COR-L47 (cell line): Measurements from ENCODE around the gene UBL7.
"Not testable (repeated sequence)": the region's sequence is repeated elsewhere in the genome, so short reads cannot be mapped to it uniquely, and the experiment has no call there.

ENCODE experiments used
- DNase-seq: peaks from one replicate; lab custom pipeline; 2025; lab: John Stamatoyannopoulos, UW

UBL7 gene

GRCh38 chr15:74463634-74464033 lies 2.7 kb upstream of the UBL7 start:
- DNase-seq, result no peak

DNA sequence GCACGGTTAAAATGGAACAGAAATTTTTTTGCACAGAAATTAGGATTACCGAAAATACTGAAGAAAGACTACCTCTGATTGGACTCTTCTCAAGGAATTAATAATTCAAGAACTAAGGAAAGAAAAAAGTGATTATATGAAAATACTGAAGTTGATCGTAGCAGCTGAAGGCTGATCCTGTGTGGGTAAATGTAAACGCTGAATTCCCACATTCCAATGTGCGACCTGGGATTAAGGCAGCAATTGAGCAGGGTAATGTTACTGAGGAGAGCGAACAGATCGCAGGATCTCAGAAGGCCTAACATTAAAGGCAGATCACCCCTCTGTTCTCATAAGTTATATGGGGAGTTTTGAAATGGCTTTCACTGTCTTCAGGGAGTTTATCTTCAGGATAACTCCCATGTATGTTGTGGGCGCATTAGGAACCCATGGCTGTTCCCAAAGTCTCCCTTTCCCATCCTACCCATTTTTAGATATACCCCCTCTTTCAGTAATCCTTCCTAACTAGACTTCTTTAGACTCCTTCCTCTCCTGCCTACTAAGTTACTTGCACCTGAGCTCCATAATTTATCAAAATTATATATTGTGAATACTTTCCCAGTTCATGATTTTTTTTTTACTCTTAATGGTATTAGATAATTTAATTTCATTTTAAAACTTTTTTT lies 1.0 kb upstream of the UBL7 start:
- DNase-seq, result no peak

DNA sequence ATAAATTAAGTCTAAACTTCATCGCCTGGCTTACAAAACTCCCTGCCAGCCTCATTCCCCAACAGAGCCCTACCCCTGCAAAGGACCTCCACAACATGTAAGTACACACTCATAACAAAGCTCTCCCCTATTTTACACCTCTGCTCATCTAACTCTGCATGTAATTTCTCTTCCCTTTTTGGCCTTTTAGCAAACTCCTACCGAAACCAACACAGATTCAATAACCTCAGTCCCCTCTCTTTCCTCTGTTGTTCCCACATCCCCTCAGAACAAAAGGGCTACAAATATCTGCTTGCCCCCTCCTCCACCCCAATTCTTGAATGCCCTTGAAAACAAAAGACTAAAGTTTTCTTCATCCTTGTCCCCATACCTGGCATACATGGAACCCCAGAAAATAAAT lies 662 bp downstream of the UBL7 start:
- DNase-seq, result no peak

GRCh38 chr15:74459798-74460197 lies 1.2 kb downstream of the UBL7 start:
- DNase-seq, result not testable (repeated sequence)

- no peak for DNase-seq
Measured at GRCh38 chr15:74458473-74458872, 2.5 kb downstream of the UBL7 start.

GRCh38 chr15:74457036-74457435 lies 3.9 kb downstream of the UBL7 start:
- not testable (repeated sequence) for DNase-seq

DNA sequence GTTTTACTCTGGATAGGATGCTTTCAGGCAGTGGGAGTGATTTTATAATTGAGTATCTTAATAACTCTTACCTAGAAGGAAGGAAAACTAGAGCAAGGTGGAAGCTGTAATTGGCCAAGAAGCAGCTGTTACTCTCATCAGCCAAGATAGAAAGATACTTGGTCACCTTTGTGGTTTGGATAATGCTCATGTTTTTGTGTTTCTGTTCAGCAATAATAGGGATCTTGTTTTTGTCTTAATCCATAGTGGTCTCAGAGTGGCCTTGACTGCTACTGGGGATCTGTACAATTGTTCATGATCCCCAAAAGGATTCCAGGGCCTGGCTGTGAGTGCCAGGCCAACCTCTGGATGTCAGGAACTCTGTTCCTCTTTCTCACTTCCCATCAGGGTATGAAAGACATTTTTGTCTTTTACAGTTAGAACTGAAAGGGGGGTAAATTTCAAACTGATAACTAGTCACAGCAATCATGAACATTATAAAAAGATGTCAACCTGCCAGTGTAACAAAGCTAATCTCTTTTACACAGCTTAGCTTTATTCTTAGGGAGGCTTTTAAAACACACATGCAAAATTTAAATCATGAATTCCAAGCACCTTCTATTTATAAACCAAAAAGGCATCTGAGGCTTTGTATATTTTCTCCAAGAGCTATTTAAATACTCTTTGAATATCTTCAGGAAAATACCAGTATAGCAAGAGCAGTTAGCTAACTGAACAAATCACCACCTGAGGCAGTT lies 6.0 kb downstream of the UBL7 start:
- DNase-seq, result no peak

DNA sequence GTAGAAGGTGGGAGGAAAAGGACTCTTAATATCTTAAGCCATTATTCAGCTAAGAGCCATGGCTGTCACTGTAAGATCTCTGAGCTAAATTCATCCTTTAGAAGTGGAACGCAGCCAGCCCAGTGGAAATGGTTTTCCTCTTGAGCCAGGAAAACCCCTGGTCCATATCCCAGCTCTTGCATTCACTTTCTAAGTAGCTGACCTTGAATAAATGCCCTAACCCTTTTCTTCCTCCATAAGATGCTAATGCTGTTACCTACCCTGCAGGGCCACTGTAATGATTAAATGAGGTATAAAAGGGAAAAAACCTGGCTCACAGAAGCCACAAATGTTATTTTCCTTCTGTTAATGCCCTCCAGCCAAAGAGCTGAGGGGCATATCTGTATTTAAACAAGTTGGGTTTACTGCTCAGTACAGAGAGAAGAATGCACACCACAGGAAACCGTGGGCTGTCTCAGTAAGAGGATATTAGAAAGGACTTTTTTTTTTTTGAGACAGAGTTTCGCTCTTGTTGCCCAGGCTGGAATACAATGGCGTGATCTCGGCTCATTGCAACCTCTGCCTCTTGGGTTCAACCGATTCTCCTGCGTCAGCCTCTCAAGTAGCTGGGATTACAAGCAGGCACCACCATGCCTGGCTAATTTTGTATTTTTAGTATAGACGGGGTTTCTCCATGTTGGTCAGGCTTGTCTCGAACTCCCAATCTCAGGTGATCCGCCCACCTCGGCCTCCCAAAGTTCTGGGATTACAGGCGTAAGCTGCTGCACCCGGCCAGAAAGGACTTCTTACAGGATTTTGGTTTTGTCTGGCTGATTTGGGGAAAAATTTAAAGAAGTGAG lies 6.8 kb downstream of the UBL7 start:
- no peak for DNase-seq

GRCh38 chr15:74451861-74452835 lies 8.8 kb downstream of the UBL7 start:
- DNase-seq, result no peak

DNA sequence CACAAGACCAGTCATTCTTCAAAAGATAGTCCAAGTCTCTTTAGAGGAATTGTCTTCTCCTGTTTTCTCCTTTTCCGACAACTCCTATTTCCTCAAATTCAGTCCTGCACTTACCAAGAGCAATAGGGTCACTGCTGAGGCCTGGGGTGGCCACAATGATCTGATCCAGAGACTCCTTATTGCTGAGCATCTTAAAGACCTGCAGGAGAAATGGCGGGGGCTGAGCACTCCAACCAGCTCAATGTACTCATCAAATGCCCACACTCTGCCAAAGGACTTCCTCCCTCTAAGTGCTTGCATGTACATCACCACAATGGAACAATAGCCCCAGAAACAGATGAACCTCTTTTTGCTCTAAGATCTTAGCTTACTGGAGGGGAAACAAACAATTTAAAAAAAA lies 9.6 kb downstream of the UBL7 start:
- DNase-seq, result no peak

GRCh38 chr15:74449643-74450205 lies 11.2 kb downstream of the UBL7 start:
- no peak for DNase-seq

DNA sequence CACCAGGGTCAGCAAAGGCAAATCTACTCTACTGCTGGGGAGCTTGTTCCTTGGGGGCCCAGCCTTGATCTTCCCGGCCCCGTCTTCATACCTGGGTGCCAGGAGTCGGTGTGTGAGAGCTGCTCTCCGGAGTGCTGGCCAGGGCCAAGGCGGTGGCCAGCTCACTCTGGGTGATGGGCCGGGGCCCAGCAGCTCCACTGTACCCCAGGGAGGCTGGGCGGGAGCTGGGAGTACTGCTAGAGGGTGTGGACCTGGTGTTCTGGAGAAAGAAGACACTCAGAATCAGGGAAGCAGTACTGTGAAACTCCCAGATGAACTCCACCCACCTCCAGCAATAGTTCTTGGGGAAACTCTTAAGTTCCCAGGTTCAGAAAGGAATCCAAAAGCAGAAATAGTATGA lies 11.9 kb downstream of the UBL7 start:
- no peak for DNase-seq

- DNase-seq, result no peak
Measured at GRCh38 chr15:74445816-74446763, 14.9 kb downstream of the UBL7 start.

- DNase-seq, result no peak
Measured at GRCh38 chr15:74444106-74445062, 16.6 kb downstream of the UBL7 start.

GRCh38 chr15:74443100-74443909 lies 17.7 kb downstream of the UBL7 start:
- DNase-seq, result no peak

DNA sequence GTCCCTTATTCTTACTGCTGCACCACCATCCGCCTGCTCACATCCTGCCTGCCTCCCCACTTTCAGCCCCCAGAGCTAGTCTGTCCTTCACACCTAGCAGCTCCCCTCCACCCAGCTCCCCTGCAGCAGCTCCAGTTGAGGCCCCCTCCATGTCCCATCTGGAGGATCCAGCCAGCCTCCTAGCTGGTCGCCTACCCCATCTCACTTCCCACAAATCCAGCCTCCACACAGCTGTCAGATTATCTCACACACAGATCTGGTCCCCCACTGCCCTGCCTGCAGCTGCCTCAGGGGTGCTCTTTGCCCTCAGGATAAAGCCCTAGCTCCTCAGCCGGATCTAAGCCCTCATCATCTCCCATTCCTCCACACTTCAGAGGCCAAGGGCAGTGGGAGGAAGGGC lies 18.4 kb downstream of the UBL7 start:
- no peak for DNase-seq

DNA sequence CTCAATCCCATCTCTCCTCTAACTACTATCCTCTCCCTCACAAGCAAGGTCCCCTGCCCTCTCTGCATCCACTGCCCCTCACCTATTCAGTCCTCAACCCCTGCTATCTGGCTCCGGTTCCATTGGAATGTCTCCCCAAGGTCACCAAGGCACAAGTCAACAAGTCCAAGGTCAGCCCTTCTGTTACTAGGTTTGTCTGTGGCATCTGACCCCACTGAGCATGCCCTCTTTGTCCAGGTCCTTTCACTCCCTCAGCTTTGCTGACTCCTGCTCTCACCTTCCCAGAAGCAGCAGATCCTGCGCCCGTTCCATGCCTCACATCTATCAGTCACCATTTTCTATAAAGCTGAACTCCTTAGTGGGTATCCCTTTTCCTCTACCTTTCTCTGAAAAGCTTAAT lies 18.9 kb downstream of the UBL7 start:
- no peak for DNase-seq
